Stimulated activated CD8-positive, alpha-beta memory T cell treated with anti-CD3 and anti-CD28 coated beads, Interleukin-12 subunit alpha, Interleukin-12 subunit beta, amount 100 ng/mL, for 24 hours (primary cell): ENCODE data around the gene NT5C2.
"Not testable (repeated sequence)": the region's sequence is repeated elsewhere in the genome, so short reads cannot be mapped to it uniquely, and the experiment has no call there.

Experiments used
- DNase-seq: peaks from one replicate; pipeline ENCODE4 v3.0.0-alpha.2; 2020; ENCODE audit errors: extremely low read depth

Gene NT5C2

DNA sequence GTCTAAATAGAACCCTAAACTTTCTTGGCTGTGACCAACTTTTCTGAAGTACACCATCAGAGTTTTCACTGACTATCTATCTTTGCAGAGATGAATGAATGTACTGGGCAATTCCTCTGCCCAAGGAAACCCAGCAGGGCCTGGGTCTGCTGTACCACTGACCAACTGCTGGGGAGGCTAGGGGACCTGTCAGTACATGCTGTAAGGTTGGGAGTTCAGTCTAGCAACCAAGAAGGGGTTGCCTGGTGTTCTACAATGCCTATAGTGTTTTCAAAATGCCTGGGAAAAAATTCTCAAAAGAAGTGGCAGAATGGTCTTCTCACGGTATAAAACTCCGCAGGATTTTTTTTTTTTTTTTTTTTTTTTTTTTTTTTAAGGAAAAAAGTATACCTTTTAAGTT is 106.3 kb downstream of the NT5C2 start:
- no peak for DNase-seq

DNA sequence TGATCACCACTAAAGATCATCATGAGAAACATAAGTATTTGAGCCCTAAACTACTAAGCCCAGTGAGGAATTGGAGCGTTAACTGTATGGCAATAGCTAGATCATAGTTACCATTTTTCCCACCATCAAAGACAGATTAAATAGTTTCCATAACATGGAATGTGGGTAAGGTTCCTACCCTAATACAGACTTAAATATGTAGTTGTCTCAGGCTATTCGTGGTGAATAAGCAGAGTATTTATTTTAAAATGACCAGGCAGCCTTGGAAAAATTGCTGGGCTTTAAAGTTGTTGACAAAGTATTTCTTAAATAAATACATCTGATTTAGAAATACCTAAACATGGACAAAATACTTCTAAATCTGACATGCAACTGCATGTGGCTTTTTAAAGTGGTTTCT is 106.8 kb downstream of the NT5C2 start:
- DNase-seq, result no peak

DNA sequence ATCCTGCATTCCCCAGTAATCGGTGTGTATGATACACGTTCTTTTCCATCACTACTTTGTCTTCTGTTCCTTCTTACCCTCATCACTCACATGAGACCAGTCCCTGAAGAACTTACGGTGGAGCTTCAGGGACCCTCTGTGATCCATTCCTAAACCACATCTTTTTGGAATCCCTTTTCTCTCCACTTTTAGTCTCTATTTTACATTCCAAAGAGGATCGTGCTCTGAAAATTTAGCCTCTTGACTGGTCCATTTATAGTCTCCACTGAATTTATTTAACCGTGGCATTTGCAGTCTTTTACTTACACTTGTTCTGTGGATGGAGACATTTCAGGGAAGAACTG is 109.1 kb downstream of the NT5C2 start:
- no peak for DNase-seq

DNA sequence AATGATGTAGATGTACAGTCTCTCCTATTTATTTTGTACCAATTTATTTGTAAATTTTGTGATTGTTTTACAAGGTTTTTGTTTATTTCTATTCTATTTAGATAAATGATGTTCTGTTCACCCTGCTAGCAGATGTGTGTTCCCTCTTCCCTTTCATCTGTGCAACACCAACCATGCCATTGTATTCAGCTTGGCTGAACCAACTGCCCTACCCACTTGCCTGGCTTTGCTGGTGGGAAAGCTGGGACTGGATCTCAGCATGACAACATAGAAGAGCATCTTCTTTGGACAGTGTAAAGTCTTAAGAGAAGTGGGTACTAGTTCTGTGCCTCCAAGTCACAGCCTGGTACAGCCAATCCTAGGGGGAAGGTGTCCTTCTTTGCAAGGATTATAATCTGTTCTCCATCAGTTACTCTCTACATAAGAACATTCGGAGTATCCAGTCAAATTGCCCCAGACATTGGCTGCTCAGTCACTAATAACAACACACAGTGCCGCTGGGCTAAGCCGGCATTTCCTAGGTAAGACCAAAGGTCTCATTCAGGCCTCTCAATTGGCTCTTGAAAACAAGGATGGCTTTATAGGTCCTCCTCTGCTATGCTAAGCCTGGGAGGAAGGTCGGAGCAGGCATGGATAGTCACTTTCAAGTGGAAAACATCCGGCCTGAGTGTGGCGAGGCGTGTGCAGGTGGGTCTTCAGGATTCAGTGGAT is 109.7 kb downstream of the NT5C2 start:
- no peak for DNase-seq

DNA sequence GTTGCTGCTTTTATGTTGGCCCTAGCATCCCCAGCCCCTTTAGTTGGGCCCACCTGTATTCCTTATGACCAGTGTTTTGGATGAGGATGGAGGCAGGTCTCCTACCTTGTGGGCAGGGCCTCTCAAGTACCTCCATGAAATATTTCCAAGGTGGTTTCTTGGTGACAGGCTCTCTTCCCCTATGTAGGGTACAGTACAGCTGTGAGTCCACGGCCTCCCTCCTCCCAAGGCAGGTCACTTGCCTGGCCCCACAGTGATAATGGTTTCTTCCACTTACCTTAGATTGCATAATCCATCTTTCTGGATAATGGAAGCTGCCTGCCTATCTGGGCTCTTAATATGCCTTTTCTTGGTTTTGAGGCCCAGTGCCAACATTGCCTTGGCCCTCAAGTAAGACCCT is 110.4 kb downstream of the NT5C2 start:
- no peak for DNase-seq

DNA sequence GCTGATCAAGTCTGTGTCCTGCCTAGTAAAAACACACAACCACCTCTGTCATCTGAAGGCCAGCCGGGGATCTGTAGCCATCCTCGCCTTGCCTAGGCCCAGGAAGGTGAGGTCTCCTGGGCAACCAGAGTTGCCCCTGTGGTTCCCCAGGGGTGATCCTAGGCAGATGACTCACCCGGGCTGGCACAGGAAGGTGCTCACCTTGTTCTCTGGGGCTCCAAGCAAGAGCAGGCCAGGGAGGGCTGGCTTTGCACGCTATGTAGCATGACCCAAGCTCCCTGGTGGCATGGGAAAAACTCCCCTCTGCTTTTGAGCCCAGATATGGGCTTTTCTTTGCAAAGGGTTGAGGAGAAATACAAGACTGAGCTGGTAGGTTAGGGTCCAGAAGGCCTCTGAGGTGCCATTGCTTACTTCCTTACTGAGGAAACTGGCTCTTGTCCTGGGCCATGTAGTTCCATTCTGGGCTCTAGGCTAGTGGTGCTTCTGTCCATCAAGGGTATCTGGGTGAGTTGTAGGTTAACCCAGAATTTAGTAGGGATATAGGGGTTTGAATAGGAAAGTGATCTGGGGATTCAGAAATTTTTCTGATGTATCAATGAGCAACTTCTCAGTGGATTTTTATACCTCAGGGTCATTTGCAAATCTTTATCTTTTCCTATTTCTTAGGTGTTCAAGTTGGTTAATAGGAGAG is 112.0 kb downstream of the NT5C2 start:
- no peak for DNase-seq

DNA sequence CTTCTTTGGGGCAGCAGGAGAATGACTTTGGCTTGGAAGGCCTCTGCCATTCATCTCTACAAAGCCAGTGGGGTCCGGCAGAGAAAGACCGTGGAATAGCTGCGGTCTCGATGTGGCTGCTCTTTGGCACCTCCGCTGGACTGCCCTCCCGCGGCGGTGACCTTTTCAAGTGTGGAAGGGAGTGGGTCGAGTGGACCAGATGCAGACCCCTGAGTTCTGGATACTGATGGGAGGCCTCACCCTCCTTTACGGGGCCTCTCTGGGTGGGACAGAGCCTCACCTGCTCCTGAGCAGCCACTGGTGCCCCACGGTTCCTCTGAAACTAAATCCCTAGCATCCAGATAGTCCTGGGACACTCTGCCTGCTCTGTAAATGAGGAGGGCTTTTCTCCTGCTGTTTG is 113.1 kb downstream of the NT5C2 start:
- no peak for DNase-seq

DNA sequence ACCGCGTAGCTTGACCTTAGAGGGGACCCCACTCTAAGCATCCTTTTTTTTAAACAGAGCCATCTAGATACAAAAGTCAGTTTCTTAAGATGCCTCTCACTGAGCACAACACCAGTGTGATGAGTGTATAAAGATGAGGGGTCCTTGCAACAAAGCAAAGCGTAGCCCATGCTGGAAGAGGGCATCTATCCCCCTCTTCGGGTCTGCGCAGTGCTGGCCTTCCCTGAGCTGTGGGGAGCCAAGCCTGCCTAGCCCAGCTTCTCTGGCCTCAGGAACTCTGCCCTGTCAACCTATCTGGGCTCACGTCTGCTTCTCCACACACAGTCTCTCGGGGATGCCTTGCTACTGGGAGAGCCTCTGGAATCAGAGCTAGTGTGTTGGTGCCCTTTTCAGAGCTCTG is 114.0 kb downstream of the NT5C2 start:
- no peak for DNase-seq

DNA sequence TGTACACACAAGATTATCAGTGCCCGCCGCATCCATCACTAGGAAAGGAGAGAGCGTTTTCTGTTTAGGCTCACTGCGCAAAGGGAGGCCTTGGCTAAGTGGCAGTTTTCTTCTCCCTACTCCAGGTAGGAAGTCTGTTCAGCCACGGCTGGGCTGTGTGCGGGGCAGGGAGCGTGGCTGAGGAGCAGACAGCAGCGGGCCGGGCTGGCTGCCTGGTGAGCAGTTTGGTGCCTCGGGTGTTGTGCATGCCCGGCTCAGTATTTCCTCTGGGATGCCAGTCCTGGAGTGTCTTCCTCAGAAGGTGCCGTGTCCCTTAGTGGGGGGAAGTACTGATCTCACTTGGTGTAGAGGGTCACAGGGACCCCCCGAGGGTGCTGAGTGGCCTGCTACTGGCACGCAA is 114.4 kb downstream of the NT5C2 start:
- no peak for DNase-seq

DNA sequence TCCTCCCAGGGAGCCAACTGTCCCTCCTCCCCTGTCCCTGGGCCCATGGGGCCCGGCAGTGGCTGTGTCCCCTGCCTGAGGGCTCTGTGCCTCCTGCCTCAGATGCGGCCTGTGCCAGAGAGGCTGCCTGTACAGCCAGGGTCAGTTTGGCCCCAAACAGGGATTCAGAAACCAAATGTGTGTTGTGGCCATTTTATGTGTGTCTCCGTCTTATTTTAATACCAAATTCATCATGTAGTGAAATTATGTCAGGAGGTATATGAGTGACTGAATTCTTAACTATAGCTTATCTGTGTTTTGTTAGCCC is 114.8 kb downstream of the NT5C2 start:
- no peak for DNase-seq

DNA sequence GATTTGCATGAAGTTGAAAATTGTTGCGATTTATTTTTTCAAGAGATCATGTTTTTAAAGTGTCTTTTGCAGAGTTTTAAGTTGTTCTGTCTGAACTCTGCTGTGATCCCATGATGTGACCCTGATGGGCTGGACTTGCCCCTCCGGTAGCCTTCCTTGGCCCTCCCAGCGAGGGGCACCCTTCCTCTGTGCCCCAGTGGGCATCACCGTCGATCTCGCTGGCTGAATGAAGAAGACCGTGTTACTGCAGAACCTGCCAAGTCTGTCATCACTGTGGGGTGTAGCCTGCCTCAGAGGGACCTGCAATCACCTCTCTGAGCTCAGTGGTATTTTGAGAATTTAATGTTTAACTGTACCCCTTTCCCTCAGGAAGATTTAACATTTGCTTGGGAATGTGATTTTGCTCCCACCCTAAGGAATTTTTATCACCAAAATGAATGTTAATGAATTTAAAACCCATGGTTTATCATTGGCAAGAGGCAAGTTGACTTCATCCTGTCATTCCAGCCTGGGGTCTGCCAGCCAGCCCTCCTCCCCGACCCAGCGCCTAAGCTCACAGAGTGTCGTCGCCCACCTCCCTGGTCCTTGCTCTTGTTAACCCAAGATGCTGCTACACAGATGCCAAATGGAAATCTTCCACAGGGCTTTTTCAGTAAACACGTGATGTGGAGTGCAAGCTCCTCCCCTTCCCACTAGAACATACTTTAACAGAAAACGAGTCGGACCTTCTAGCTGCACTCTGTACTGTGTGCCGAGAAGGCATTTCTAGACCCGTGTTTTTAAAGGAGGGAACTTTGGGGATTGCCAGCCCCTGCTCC is 115.4 kb downstream of the NT5C2 start:
- DNase-seq, result no peak

DNA sequence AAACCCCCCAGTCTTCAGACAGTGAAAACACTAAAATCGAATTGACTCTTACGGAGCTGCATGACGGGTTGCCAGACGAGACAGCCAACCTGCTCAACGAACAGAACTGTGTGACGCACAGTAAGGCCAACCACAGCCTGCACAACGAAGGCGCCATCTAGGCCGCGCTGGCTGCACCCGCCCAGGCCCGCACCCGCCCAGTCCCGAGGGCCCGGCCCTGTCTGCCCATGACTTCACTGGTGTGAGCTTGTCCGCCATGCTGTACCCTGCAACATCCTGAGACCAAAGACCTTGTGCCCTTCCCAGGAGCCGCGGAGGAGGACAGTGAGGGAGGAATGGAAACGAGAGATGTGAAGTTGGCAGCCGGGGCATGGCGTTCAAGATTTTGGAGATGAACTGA is 116.1 kb downstream of the NT5C2 start:
- DNase-seq, result no peak

DNA sequence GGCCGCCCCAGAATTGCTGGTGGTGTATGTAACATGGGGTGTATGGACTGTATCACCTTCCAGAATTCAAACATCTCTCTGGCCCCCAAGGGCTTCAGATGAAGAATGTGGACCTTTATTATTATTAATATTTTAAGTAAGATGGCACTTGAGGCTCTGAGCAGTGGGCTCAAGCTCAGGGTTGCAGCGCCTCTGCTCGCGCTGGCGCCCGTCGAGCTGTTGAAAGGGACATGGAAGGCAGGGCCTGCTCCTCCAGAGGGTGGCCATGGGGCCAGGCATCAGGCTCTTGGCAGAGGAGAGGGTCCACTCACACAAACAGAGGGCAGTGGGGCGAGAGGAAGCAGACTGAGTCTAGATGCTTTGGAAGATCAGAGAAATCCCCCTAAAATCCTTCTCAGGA is 120.2 kb downstream of the NT5C2 start:
- no peak for DNase-seq

DNA sequence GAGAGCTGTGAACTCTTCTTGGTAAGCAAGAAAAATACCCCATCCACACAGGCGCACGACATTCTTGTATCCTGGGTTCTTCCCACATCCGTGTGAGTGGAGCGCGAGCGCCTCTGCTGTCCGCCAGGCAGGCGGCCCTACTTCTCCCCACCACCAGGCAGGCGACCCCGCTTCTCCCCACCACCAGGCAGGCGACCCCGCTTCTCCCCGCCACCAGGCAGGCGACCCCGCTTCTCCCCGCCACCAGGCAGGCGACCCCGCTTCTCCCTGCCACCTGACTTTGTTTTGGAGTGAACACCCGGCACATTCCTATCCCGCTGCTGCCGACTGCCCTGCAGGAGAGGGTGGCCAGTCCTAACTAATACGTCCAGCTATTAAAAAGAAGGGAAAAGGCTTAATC is 120.8 kb downstream of the NT5C2 start:
- DNase-seq, result no peak

DNA sequence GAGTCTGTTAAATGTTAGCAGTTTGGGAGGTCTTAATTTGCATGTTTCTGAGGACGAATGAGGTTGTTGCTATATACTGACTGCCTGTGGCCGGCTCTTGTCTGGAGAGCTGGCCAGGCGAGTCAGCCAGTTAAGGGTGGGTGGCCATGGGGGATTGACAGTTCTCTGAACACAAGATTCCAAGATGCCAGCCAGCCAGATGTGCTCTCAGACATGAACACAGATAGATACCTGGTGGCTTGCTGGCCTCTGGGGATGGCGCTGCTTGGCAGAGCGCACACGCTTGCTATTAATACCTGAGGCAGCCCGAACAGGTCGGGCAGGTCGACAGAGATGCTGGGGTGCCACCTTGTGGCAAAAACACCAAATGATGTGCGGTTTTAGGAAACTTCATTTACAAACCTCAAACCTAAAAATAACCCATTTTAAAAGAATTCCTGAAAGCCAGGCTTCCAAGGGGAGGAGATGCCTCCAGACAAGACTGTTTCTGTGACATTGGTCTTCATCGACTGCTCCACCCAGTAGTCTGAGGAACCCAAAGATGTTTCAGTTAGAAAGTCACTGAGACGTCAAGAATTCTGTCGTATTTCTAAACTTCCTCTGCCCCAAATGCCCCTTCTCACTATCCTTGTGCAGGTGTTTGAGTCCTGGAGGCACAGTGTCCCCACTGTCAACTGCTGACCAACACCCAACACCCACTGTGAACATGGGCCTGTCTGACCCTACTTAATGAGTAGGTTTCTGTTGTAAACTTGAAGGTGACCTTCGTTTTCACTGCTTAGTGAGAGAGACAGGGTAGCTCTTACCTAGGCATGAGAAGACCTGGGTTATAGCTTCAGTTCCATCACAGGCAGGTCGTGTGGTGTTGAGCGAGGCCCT is 123.4 kb downstream of the NT5C2 start:
- no peak for DNase-seq

DNA sequence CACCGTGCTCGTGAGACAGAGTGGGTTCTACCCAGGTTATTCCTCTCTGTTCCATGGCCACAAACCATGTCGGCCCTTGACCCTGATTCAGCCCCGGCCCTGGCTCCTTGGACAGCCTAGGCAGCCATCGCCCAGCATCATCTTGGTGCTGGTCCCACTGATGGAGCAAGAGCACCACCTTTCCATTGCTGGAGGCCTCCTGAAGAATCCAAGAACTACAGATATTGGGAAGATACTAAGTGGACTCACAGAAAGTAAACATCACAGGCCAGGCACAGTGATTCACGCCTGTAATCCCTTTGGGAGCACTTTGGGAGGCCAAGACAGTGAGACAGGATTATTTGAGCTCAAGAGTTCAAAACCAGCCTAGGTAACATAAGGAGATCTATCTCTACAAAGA is 125.1 kb downstream of the NT5C2 start:
- no peak for DNase-seq

DNA sequence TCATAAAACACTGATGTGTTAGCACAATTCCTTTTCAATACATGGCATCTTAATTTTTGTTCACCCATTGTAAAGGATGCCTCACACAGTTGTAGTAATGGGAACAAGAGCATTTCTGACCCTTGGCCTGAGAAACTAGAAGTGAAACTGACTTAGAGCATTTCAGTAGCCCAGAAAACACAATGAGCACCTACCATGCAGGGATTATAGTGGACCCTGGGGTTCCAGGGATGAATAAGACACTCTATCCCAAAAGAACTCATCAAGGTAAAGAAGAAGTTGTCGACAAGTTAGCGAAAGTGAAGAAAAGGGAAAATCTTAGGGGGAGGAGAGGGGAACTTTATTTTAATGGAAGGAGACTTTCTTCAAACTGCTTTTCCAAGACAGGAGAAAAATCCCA is 125.6 kb downstream of the NT5C2 start:
- no peak for DNase-seq

DNA sequence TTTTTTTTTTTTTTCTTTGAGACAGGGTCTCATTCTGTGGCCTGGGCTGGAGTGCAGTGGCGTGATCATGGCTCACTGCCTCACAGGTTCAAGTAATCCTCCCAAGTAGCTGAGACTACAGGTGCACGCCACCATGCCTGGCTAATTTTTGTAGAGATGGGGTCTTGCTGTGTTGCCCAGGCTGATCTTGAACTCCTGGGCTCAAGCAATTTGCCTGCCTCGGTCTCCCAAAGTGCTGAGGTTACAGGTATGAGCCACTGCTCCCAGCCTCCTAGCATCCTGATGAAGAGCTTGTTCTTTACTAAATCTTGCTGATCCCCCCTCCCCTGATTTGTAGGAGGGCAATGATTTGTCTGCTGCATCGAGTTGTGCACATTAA is 126.0 kb downstream of the NT5C2 start:
- DNase-seq, result not testable (repeated sequence)

DNA sequence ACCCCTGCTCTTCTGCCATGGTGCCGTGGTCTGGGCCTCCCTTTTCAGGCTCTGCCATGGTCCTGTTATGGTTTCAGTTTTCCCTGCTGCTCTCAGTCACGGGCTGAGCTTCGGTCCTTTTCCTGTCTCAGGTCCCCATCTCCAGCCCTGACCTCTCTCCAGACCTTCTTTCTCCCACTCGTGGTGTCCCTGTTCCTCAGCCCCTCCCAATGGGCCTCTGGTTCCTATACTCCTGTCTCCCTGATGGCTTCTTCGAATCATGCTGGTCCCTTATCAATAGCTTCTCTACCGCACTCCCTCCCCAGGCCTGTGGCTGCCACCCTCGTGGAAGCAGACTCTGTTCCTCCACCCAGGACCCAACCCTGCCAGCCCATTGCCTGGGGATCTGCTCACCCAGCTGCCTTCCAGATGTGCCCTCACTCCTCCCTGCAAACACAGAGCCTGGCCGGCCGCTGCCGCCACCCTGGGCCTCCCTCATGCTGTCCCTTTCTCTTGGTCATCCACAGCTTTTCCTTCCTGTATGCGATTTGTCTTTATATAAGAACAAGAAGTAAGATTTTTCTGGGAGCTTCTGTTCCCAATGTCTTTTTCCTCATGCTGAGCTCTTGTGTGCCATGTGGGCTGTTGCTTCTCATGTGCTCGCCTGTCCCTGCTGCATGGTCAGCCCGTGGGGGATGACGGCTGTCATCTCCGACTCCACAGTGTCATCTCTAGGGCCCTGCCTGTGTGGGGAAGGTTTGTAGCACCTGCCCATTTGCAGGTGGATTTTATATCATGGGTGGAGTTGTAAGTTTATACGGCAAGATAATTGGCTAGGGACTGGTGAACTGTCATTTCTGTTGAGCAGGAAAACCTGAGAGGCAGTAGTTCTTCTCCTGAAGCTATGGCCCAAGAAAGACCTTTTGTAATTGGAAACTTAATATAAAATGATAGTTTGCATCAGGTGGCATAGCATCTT is 126.7 kb downstream of the NT5C2 start:
- DNase-seq, result no peak

DNA sequence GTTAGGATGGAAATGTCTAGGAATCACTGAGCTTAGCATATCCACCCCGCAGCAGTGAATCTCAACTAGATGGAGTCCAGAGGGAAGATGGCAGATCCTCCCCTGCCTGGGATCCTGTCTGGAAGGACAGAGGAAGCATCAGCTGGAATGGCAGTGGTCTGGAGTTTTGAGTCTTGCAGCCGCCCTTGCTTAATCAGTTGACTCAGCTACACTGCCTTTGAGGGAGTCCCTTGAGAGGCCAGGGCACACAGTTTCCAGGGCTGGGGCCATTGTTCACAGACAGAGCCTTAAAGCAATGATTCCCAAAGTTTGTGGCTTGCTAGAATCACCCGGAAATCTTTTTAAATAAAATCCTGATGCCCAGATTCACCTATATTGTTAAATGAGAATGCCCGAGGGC is 128.1 kb downstream of the NT5C2 start:
- DNase-seq, result no peak
